Measurements from ENCODE around the gene SH3PXD2A. TPM values are rescaled to one million over a fixed set of nuclear protein-coding genes. Genes with fewer than 3 reads are reported as not detected.
"Not testable (repeated sequence)": the region's sequence is repeated elsewhere in the genome, so short reads cannot be mapped to it uniquely, and the experiment has no call there.

Gene SH3PXD2A
- total and polyA plus RNA-seq, 12 donors, result 6.9 to 44.9 (median 34.4) TPM

DNA sequence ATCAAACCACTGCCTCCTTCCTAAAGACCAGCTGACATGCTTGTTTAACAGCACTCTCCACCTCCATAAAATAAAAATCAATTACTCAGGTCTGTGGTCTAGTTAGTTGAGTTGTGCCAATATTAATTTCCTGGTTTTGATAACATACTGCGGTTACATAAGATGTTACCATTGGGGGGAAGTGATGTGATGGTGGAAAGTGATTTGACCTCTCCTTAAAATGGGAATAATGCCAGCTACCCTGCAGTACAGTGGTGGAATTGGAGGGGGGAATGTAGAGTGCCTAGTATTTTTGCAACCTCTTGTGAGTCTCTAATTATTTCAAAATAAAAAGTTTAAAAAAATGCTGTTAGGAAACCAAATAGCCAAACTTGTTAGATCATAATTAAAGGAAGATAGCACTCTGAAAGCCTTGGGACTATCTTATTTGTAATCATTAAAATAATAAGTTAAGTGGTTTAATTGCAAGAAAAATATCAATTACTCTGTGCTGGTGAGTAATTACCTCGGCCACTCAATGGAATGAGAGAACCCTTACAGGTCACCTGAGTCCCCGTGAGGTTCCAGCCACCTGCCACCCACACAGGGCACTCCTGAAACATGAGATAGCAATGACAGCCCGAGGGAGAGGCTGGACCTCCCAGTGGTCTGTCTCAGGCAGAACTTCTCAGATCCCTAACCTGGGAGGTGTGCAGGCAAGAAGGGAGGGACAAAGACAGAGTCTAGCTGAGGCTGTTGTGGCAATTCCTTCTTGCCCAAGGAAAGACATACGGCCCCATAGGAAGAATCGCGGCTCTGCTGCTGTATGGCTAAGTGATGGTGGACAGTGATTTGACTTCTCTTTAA lies 94.1 kb downstream of the SH3PXD2A start:
- WGBS, 2 donors, result 45 to 61% methylated on average over 7 of the region's 7 CpGs

DNA sequence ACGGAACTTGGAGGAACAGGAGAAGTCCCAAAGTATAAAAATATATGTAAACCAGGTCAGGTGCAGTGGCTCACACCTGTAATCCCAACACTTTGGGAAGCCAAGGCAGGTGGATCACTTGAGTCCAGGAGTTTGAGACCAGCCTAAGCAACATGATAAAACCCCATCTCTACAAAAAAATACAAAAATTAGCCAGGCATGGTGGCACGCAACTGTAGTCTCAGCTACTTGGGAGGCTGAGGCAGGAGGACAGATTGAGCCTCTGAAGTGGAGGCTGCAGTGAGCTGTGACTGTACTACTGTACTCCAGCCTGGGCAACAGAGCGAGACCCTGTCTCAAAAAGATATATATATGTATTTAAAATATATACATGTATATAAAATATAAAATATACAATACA lies 95.1 kb downstream of the SH3PXD2A start:
- H3K9me3 ChIP-seq; H3K4me3 ChIP-seq; intact Hi-C loops (cut with DNase I); DNase-seq; H3K27me3 ChIP-seq; ATAC-seq; H3K36me3 ChIP-seq: not testable (repeated sequence)
- H3K27ac ChIP-seq, result peak overlapping the region; percentile 77 to 96 (median 94)
- WGBS, 2 donors, result 92 to 97% methylated on average over 3 of the region's 3 CpGs
- H3K4me1 ChIP-seq, result peaks cover 30 to 96% (median 82%) of the 10 kb centered on the region in 9 donors

More for the DNA sequence above, 94.1 kb downstream of the SH3PXD2A start:
- intact Hi-C loops (cut with DNase I), result no loop called here
- no peaks in the 10 kb centered on the region for H3K27me3 ChIP-seq
- DNase-seq (no peak), ATAC-seq (no peak)
- TF ChIP-seq, protein P1, sequence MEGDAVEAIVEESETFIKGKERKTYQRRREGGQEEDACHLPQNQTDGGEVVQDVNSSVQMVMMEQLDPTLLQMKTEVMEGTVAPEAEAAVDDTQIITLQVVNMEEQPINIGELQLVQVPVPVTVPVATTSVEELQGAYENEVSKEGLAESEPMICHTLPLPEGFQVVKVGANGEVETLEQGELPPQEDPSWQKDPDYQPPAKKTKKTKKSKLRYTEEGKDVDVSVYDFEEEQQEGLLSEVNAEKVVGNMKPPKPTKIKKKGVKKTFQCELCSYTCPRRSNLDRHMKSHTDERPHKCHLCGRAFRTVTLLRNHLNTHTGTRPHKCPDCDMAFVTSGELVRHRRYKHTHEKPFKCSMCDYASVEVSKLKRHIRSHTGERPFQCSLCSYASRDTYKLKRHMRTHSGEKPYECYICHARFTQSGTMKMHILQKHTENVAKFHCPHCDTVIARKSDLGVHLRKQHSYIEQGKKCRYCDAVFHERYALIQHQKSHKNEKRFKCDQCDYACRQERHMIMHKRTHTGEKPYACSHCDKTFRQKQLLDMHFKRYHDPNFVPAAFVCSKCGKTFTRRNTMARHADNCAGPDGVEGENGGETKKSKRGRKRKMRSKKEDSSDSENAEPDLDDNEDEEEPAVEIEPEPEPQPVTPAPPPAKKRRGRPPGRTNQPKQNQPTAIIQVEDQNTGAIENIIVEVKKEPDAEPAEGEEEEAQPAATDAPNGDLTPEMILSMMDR (IDR thresholded peaks at IDR 0.05), result peak in 2 of 9 donors; percentile 7 to 10
- no peak overlapping the region for H3K4me3 ChIP-seq
- no peaks in the 10 kb centered on the region for H3K9me3 ChIP-seq
- peaks cover 0 to 8% (median 0%) of the 10 kb centered on the region in 9 donors for H3K36me3 ChIP-seq
- peaks cover 30 to 100% (median 93%) of the 10 kb centered on the region in 9 donors for H3K4me1 ChIP-seq
- H3K27ac ChIP-seq, result peak overlapping the region in 9 of 10 donors; percentile 15 to 96 (median 94)

DNA sequence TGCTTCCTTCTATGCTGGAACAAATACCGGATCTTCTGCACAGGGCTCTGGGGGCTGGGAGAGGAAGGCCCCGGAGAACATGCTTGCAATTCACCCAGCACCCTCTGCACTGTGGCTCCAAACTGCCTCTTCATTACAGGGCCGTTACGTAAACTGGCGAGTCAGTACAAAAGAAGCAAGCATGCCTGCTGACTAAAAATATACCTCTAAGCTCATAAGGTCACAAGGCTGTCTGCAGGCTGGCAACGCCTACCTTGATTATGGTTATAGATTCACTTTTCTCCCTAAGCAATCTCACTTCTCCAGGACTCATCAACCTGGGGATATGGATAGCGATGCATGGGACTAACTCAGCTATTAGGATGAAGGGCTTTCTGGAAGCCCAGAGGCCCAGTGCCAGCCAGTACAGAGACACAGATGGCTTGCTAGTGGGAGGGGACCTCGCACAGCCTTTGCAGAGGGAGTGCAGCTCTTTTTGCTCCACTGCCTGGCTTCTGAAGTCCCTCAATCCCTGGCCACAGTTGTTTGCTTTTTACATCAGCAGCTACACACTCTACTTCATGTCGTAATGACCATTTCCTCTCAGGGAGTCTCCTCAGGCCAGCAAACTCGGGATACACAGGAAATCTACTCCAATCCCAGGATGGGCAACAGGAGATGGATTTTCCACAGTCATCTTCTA lies 96.1 kb downstream of the SH3PXD2A start:
- Histone ChIP-seq H3K9me3 (no peaks in the 10 kb centered on the region), H3K27ac (peak overlapping the region; percentile 77 to 96 (median 94)), H3K4me3 (peak overlapping the region in 1 of 10 donors; percentile 20), H3K4me1 (peaks cover 30 to 86% (median 76%) of the 10 kb centered on the region in 9 donors), H3K36me3 (no peaks in the 10 kb centered on the region), H3K27me3 (no peaks in the 10 kb centered on the region)
- intact Hi-C loops (cut with DNase I), result no loop called here
- peak in 1 of 2 donors; percentile 85 for DNase-seq
- 10 to 17% methylated on average over 10 of the region's 10 CpGs for WGBS, 2 donors
- TF ChIP-seq, protein P1 (IDR thresholded peaks at IDR 0.05), result peak in 1 of 9 donors; percentile 10
- peak; percentile 75 to 93 (median 87) for ATAC-seq

DNA sequence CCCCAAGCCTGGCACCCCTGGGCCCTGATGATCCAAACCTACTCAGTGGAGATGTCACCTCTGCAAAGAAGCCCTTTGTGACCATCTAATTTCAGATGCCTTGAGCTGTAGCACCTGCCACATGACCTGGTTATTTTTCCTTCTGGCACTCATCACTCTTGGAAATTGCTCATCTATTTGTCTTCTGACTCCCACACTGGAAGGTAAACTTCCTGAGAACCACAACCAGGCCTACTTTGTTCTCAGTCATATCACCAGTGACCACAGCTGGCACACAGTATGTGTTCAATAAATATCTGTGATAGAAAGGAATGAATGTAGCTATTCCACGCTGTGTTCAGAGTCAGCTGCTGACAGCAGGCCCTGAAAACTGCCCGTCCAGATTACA lies 97.1 kb downstream of the SH3PXD2A start:
- TF ChIP-seq, protein P1 (IDR thresholded peaks at IDR 0.05), result no peak
- intact Hi-C loops (cut with DNase I), result no loop called here
- Histone ChIP-seq H3K27me3 (no peaks in the 10 kb centered on the region), H3K36me3 (no peaks in the 10 kb centered on the region), H3K9me3 (no peaks in the 10 kb centered on the region), H3K27ac (peak overlapping the region; percentile 77 to 96 (median 94)), H3K4me3 (no peak overlapping the region), H3K4me1 (peaks cover 30 to 76% (median 68%) of the 10 kb centered on the region in 9 donors)
- no peak for DNase-seq
- no peak for ATAC-seq
- WGBS, 2 donors, result 37 to 56% methylated on average over 2 of the region's 2 CpGs

Measured in heart right ventricle (tissue), 16 donors.